GM19397 (cell line): ENCODE measurements around the gene COL25A1.

Experiments
- ATAC-seq: cut with Tn5 transposase; IDR thresholded peaks from one replicate; pipeline ENCODE4 v1.9.1; 2021; ENCODE audit warnings: mild to moderate bottlenecking, moderate library complexity; ENCODE audit not compliant: unreplicated experiment

The COL25A1 gene

GRCh38 chr4:109302361-109303139, at the start of gene COL25A1:
TSS of gene COL25A1 (minus strand) at chr4:109302658.
- no peak for ATAC-seq

- ATAC-seq: no peak
These were observed 47.7 kb upstream of the COL25A1 start for GRCh38 chr4:109350121-109350520.

- ATAC-seq: no peak
These were observed 32.0 kb upstream of the COL25A1 start for GRCh38 chr4:109334129-109335105.

- ATAC-seq: no peak
These were observed 30.5 kb upstream of the COL25A1 start for GRCh38 chr4:109332926-109333464.

- no peak for ATAC-seq
These were observed 25.2 kb upstream of the COL25A1 start for GRCh38 chr4:109327641-109328040.

GRCh38 chr4:109325698-109326097, 23.2 kb upstream of the COL25A1 start:
- ATAC-seq: no peak

- no peak for ATAC-seq
These were observed 20.9 kb upstream of the COL25A1 start for GRCh38 chr4:109323348-109323747.

GRCh38 chr4:109321232-109321631, 18.8 kb upstream of the COL25A1 start:
- no peak for ATAC-seq

GRCh38 chr4:109319684-109320083, 17.2 kb upstream of the COL25A1 start:
- no peak for ATAC-seq

- no peak for ATAC-seq
These were observed 16.7 kb upstream of the COL25A1 start for GRCh38 chr4:109319156-109319555.

GRCh38 chr4:109315818-109316217, 13.4 kb upstream of the COL25A1 start:
- no peak for ATAC-seq

- ATAC-seq: no peak
These were observed 12.9 kb upstream of the COL25A1 start for GRCh38 chr4:109315341-109315740.

- ATAC-seq: no peak
These were observed 11.0 kb upstream of the COL25A1 start for GRCh38 chr4:109313168-109314133.

GRCh38 chr4:109303140-109303496, 660 bp upstream of the COL25A1 start:
- no peak for ATAC-seq

GRCh38 chr4:109301651-109302360, 652 bp downstream of the COL25A1 start:
- no peak for ATAC-seq

GRCh38 chr4:109298279-109299010, 4.0 kb downstream of the COL25A1 start:
- ATAC-seq: no peak

- no peak for ATAC-seq
These were observed 5.9 kb downstream of the COL25A1 start for GRCh38 chr4:109296527-109296926.

- ATAC-seq: no peak
These were observed 7.4 kb downstream of the COL25A1 start for GRCh38 chr4:109295081-109295480.

- no peak for ATAC-seq
These were observed 7.9 kb downstream of the COL25A1 start for GRCh38 chr4:109294468-109295020.
